HFF-Myc (cell line): Measurements from ENCODE around the gene GCDH.

ENCODE experiments used
- DNase-seq: peaks from one replicate; pipeline ENCODE4 v3.0.0-alpha.2; 2011; ENCODE audit warnings: low read depth; ENCODE audit errors: extremely low read depth
- H3K4me3 ChIP-seq: replicated peaks from 2 replicates; pipeline ENCODE4 v1.5.1; 2011; ENCODE audit warnings: low read depth, mild to moderate bottlenecking, control low read depth, low read length
- CTCF ChIP-seq: IDR thresholded peaks from 2 replicates; pipeline ENCODE4 v1.5.1; 2012; ENCODE audit warnings: mild to moderate bottlenecking, low read depth, low read length, control low read depth; ENCODE audit errors: missing control alignments

The GCDH gene

GRCh38 chr19:12856653-12857052, 34.3 kb upstream of the GCDH start:
- H3K4me3 ChIP-seq, result no peak overlapping the region
- no peak for DNase-seq
- TF ChIP-seq CTCF, result no peak

- DNase-seq, result no peak
- TF ChIP-seq CTCF, result no peak
- H3K4me3 ChIP-seq, result no peak overlapping the region
Measured at GRCh38 chr19:12858041-12858928, 32.7 kb upstream of the GCDH start.

GRCh38 chr19:12859546-12859945, 31.4 kb upstream of the GCDH start:
- H3K4me3 ChIP-seq, result no peak overlapping the region
- no peak for TF ChIP-seq CTCF
- no peak for DNase-seq

GRCh38 chr19:12864143-12864542, 26.8 kb upstream of the GCDH start:
- DNase-seq, result no peak

GRCh38 chr19:12864721-12865715, 25.9 kb upstream of the GCDH start:
- no peak overlapping the region for H3K4me3 ChIP-seq
- no peak for TF ChIP-seq CTCF
- no peak for DNase-seq

More at GRCh38 chr19:12864143-12864542, 26.8 kb upstream of the GCDH start:
- H3K4me3 ChIP-seq, result no peak overlapping the region
- no peak for TF ChIP-seq CTCF

- no peak for DNase-seq
Measured at GRCh38 chr19:12865746-12866415, 25.1 kb upstream of the GCDH start.

More at GRCh38 chr19:12865746-12866415, 25.1 kb upstream of the GCDH start:
- no peak for TF ChIP-seq CTCF
- H3K4me3 ChIP-seq, result no peak overlapping the region
